Calu3 (cell line): ENCODE measurements around the gene PAPPA2. TPM values are rescaled to one million over a fixed set of nuclear protein-coding genes. Genes with fewer than 3 reads are reported as not detected.

ENCODE experiments used
- BruUV-seq: library from RNA; stranded (reverse); fragments of 400-500 nt; replicated peaks from 2 replicates; lab custom pipeline; 2021; lab: Mats Ljungman, UMichigan
- CTCF ChIA-PET: fragments of 300-600 bp; sonication (Branson Sonifier 250); formaldehyde crosslinking; loops from one replicate; lab custom pipeline; 2022; ENCODE audit warnings: antibody characterized with exemption; lab: Charles Lee
- DNase-seq: peaks from one replicate; pipeline ENCODE4 v3.0.0; 2022
- H3K27ac Mint-ChIP-seq: one replicate; pipeline ENCODE4 v1.8.0; 2022; ENCODE audit warnings: mixed read lengths; ENCODE audit not compliant: unreplicated experiment
- H3K27me3 Mint-ChIP-seq: one replicate; pipeline ENCODE4 v1.8.0; 2022; ENCODE audit warnings: mixed read lengths; ENCODE audit not compliant: unreplicated experiment
- H3K36me3 Mint-ChIP-seq: one replicate; pipeline ENCODE4 v1.8.0; 2022; ENCODE audit warnings: mild to moderate bottlenecking, moderate library complexity, mixed read lengths; ENCODE audit not compliant: insufficient read depth, unreplicated experiment
- H3K4me1 Mint-ChIP-seq: one replicate; pipeline ENCODE4 v1.8.0; 2022; ENCODE audit warnings: mild to moderate bottlenecking, low read depth, mixed read lengths; ENCODE audit not compliant: unreplicated experiment
- H3K4me3 Mint-ChIP-seq: one replicate; pipeline ENCODE4 v1.8.0; 2022; ENCODE audit warnings: mild to moderate bottlenecking, low read depth, moderate library complexity, mixed read lengths; ENCODE audit not compliant: unreplicated experiment
- H3K9me3 Mint-ChIP-seq: one replicate; pipeline ENCODE4 v1.8.0; 2022; ENCODE audit warnings: low read depth, mixed read lengths; ENCODE audit not compliant: unreplicated experiment
- intact Hi-C: fragments of 100-400 bp; cut with micrococcal nuclease; formaldehyde crosslinking; loops from one replicate; pipeline ENCODE4 v1.10.0; 2022; ENCODE audit not compliant: unreplicated experiment
- total RNA-seq: library from RNA; stranded (reverse); gene quantifications from 2 replicates; pipeline ENCODE4 v1.2.3, GENCODE V29; 2022
- TF ChIP-seq, protein P1 (sequence below): fragments of 200-600 bp; IDR thresholded peaks from one replicate; pipeline ENCODE4 v1.8.0; 2022; ENCODE audit warnings: antibody characterized with exemption; ENCODE audit not compliant: unreplicated experiment

PAPPA2 gene
- total RNA-seq, 1 experiment from 2014 or later, result 0.14 TPM

- no peaks in the 10 kb centered on the region for H3K36me3 Mint-ChIP-seq
- no peaks in the 10 kb centered on the region for H3K9me3 Mint-ChIP-seq
- CTCF ChIA-PET, result no interaction called here
- H3K4me1 Mint-ChIP-seq, result no peaks in the 10 kb centered on the region
- peaks cover 31% of the 10 kb centered on the region for H3K27me3 Mint-ChIP-seq
- no peak overlapping the region for H3K27ac Mint-ChIP-seq
- no TSS peak for BruUV-seq
- H3K4me3 Mint-ChIP-seq, result no peak overlapping the region
- TF ChIP-seq, protein P1, sequence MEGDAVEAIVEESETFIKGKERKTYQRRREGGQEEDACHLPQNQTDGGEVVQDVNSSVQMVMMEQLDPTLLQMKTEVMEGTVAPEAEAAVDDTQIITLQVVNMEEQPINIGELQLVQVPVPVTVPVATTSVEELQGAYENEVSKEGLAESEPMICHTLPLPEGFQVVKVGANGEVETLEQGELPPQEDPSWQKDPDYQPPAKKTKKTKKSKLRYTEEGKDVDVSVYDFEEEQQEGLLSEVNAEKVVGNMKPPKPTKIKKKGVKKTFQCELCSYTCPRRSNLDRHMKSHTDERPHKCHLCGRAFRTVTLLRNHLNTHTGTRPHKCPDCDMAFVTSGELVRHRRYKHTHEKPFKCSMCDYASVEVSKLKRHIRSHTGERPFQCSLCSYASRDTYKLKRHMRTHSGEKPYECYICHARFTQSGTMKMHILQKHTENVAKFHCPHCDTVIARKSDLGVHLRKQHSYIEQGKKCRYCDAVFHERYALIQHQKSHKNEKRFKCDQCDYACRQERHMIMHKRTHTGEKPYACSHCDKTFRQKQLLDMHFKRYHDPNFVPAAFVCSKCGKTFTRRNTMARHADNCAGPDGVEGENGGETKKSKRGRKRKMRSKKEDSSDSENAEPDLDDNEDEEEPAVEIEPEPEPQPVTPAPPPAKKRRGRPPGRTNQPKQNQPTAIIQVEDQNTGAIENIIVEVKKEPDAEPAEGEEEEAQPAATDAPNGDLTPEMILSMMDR, result no peak
- intact Hi-C loops, result no loop called here
- DNase-seq, result no peak
Observed at GRCh38 chr1:176577646-176578197, 114.7 kb downstream of the PAPPA2 start.

- Mint-ChIP-seq H3K27ac (no peak overlapping the region), H3K4me3 (no peak overlapping the region), H3K9me3 (no peaks in the 10 kb centered on the region), H3K27me3 (peaks cover 31% of the 10 kb centered on the region), H3K4me1 (no peaks in the 10 kb centered on the region), H3K36me3 (no peaks in the 10 kb centered on the region)
- TF ChIP-seq, protein P1, result no peak
- CTCF ChIA-PET, result no interaction called here
- BruUV-seq, result no TSS peak
- intact Hi-C loops, result no loop called here
- DNase-seq, result no peak
Observed at GRCh38 chr1:176579087-176579486, 116.1 kb downstream of the PAPPA2 start.

DNA sequence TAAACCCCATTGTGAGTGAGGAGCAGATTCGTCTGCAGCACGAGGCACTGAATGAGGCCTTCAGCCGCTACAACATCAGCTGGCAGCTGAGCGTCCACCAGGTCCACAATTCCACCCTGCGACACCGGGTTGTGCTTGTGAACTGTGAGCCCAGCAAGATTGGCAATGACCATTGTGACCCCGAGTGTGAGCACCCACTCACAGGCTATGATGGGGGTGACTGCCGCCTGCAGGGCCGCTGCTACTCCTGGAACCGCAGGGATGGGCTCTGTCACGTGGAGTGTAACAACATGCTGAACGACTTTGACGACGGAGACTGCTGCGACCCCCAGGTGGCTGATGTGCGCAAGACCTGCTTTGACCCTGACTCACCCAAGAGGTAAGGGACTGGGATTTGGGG, 132.2 kb downstream of the PAPPA2 start:
- no peaks in the 10 kb centered on the region for H3K9me3 Mint-ChIP-seq
- H3K36me3 Mint-ChIP-seq, result no peaks in the 10 kb centered on the region
- TF ChIP-seq, protein P1, result no peak
- no TSS peak for BruUV-seq
- CTCF ChIA-PET, result no interaction called here
- H3K4me1 Mint-ChIP-seq, result no peaks in the 10 kb centered on the region
- no peak for DNase-seq
- no peak overlapping the region for H3K4me3 Mint-ChIP-seq
- no peaks in the 10 kb centered on the region for H3K27me3 Mint-ChIP-seq
- no peak overlapping the region for H3K27ac Mint-ChIP-seq
- intact Hi-C loops, result no loop called here

- DNase-seq, result no peak
- H3K4me1 Mint-ChIP-seq, result no peaks in the 10 kb centered on the region
- H3K27me3 Mint-ChIP-seq, result peaks cover 17% of the 10 kb centered on the region
- no peaks in the 10 kb centered on the region for H3K9me3 Mint-ChIP-seq
- H3K4me3 Mint-ChIP-seq, result no peak overlapping the region
- TF ChIP-seq, protein P1, result no peak
- no peak overlapping the region for H3K27ac Mint-ChIP-seq
- CTCF ChIA-PET, result no interaction called here
- intact Hi-C loops, result no loop called here
- no peaks in the 10 kb centered on the region for H3K36me3 Mint-ChIP-seq
- BruUV-seq, result no TSS peak
Observed at GRCh38 chr1:176601348-176601747, 138.4 kb downstream of the PAPPA2 start.
